T-helper 2 cell (primary cell): ENCODE data around the gene RAB22A.

Experiments used
- DNase-seq, 5 experiments: peaks; one replicate each; pipeline versions ENCODE4 v3.0.0 to v3.0.0-alpha.2; 2012 to 2022
- total RNA-seq, 2 donors: gene quantifications; one replicate each; lab custom pipeline; 2026; lab: John Stamatoyannopoulos, UW

Gene RAB22A
- 51.2 to 65.5 reads per million in 2 donors for total RNA-seq

- peak; percentile 71 to 87 (median 75) for DNase-seq
These were observed at the start of gene RAB22A for GRCh38 chr20:58309591-58310290. TSS of gene RAB22A (plus strand) at chr20:58309715. CDS start at chr20:58309977, 262 bp downstream.

- DNase-seq: no peak
These were observed 49.5 kb upstream of the RAB22A start for GRCh38 chr20:58260006-58260405.

GRCh38 chr20:58261660-58262059, 47.9 kb upstream of the RAB22A start:
- DNase-seq: no peak

GRCh38 chr20:58264271-58264670, 45.2 kb upstream of the RAB22A start:
- DNase-seq: no peak

- DNase-seq: no peak
These were observed 41.9 kb upstream of the RAB22A start for GRCh38 chr20:58267389-58268215.

GRCh38 chr20:58268421-58268821, 41.1 kb upstream of the RAB22A start:
- DNase-seq: no peak

- DNase-seq: peak in 1 of 5 experiments; percentile 22
These were observed 40.4 kb upstream of the RAB22A start for GRCh38 chr20:58268936-58269619.

- DNase-seq: peak in 2 of 5 experiments; percentile 14 to 45
These were observed 37.7 kb upstream of the RAB22A start for GRCh38 chr20:58271606-58272351.

- no peak for DNase-seq
These were observed 35.1 kb upstream of the RAB22A start for GRCh38 chr20:58274384-58274783.

- no peak for DNase-seq
These were observed 32.4 kb upstream of the RAB22A start for GRCh38 chr20:58277107-58277506.

GRCh38 chr20:58277578-58278472, 31.7 kb upstream of the RAB22A start:
- DNase-seq: no peak

- peak in 1 of 5 experiments; percentile 32 for DNase-seq
These were observed 22.8 kb upstream of the RAB22A start for GRCh38 chr20:58286729-58287128.

GRCh38 chr20:58287638-58288037, 21.9 kb upstream of the RAB22A start:
- DNase-seq: no peak

- DNase-seq: no peak
These were observed 20.4 kb upstream of the RAB22A start for GRCh38 chr20:58289143-58289542.

GRCh38 chr20:58293453-58293852, 16.1 kb upstream of the RAB22A start:
- DNase-seq: no peak

GRCh38 chr20:58294497-58295455, 14.7 kb upstream of the RAB22A start:
- no peak for DNase-seq

GRCh38 chr20:58296051-58296837, 13.3 kb upstream of the RAB22A start:
- DNase-seq: no peak

GRCh38 chr20:58297394-58297793, 12.1 kb upstream of the RAB22A start:
- DNase-seq: no peak

GRCh38 chr20:58300321-58300720, 9.2 kb upstream of the RAB22A start:
- no peak for DNase-seq
